Measurements from ENCODE around the gene RDH14.

Gene RDH14

DNA sequence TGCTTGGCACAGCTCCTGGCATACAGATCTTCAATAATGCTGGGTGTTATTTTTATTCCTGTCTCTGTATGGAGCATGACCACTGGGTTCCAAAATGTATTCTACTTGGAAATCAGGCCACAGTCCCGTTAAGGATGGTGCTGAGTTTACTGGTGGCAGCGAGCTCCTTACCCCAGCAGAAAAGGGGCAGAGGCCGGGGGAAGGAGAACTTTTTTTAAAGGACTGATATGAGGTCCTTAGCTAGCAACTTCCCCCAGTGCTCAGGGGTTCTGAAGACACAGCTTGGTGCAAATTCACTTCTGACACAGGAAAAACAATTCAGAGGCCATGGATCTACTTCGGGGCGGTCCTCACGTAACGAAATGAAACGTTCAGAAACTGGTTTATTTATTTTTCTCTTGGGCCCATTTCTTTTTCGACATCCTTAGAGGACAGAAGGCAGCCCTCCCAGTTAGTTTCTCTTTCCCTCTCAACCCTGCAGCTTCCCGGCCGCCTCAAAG lies 872 bp downstream of the RDH14 start:
- 9% methylated on average over 11 of the region's 11 CpGs for WGBS
- peak overlapping the region; percentile 85 for H3K9ac ChIP-seq (ENCODE audit: low read depth, low read length)
- peaks cover 14% of the 10 kb centered on the region; the same call in 1 of the 2 replicates for H3K4me1 ChIP-seq (ENCODE audit: insufficient read depth, low read length)
- no peaks in the 10 kb centered on the region for H3K9me3 ChIP-seq (ENCODE audit: insufficient read depth, low read depth, low read length)
- no peaks in the 10 kb centered on the region for H3K27me3 ChIP-seq (ENCODE audit: insufficient read depth, low read length)
- peak overlapping the region; percentile 77 for H3K27ac ChIP-seq (ENCODE audit: low read depth, low read length)
- H3K36me3 ChIP-seq (ENCODE audit: insufficient read depth, low read length), result peaks cover 26% of the 10 kb centered on the region
- peak overlapping the region; percentile 87 for H3K4me3 ChIP-seq (ENCODE audit: low read length)

DNA sequence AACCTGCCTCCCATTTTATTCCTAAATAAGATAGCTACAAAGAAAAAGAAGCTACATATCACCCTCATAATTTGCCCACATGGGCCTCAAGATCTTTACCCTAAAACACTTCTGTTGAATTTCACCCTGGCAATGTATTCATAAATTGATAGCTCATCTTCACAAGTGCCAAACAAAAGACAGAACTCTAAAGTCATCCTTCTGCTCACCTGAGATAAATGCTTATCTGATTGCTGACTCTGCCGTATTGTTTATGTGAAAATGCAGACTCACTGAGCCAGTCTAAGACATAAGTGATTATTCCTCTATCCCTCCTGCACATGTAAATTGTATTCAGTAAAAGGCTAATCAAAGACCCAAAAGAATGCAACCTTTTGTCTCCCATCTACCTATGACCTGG lies 2.0 kb downstream of the RDH14 start:
- Histone ChIP-seq H3K27me3 (ENCODE audit: insufficient read depth, low read length) (no peaks in the 10 kb centered on the region), H3K4me1 (ENCODE audit: insufficient read depth, low read length) (peaks cover 14% of the 10 kb centered on the region; the same call in 1 of the 2 replicates), H3K36me3 (ENCODE audit: insufficient read depth, low read length) (peaks cover 33% of the 10 kb centered on the region), H3K27ac (ENCODE audit: low read depth, low read length) (no peak overlapping the region), H3K9me3 (ENCODE audit: insufficient read depth, low read depth, low read length) (no peaks in the 10 kb centered on the region), H3K4me3 (ENCODE audit: low read length) (no peak overlapping the region; the same call in 1 of the 2 replicates), H3K9ac (ENCODE audit: low read depth, low read length) (no peak overlapping the region)
- 94% methylated on average over 1 of the region's 1 CpG for WGBS

DNA sequence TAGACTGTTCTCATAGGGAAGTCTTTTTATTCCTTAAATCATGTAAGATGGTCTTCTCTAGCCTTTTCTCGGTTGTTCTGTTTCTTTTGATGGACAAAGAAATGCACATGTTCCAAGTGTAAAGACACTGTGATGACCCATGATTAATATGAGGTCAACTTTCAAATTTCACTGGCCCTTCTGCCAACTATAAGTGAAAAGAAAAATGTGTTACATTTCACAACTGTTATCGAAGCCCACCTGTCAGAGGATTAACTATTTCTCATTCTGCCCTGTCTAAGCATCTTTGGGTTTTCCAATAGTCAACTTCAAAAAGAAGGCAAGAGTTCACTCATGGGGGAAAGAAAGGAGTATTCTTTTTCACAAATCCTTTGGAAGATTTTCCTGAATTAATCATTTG lies 3.3 kb downstream of the RDH14 start:
- no peaks in the 10 kb centered on the region for H3K27me3 ChIP-seq (ENCODE audit: insufficient read depth, low read length)
- peaks cover 14% of the 10 kb centered on the region; the same call in 1 of the 2 replicates for H3K4me1 ChIP-seq (ENCODE audit: insufficient read depth, low read length)
- H3K27ac ChIP-seq (ENCODE audit: low read depth, low read length), result no peak overlapping the region
- H3K36me3 ChIP-seq (ENCODE audit: insufficient read depth, low read length), result peaks cover 33% of the 10 kb centered on the region
- H3K9me3 ChIP-seq (ENCODE audit: insufficient read depth, low read depth, low read length), result no peaks in the 10 kb centered on the region
- no peak overlapping the region for H3K9ac ChIP-seq (ENCODE audit: low read depth, low read length)
- no peak overlapping the region for H3K4me3 ChIP-seq (ENCODE audit: low read length)
- 98% methylated on average over 2 of the region's 2 CpGs for WGBS

DNA sequence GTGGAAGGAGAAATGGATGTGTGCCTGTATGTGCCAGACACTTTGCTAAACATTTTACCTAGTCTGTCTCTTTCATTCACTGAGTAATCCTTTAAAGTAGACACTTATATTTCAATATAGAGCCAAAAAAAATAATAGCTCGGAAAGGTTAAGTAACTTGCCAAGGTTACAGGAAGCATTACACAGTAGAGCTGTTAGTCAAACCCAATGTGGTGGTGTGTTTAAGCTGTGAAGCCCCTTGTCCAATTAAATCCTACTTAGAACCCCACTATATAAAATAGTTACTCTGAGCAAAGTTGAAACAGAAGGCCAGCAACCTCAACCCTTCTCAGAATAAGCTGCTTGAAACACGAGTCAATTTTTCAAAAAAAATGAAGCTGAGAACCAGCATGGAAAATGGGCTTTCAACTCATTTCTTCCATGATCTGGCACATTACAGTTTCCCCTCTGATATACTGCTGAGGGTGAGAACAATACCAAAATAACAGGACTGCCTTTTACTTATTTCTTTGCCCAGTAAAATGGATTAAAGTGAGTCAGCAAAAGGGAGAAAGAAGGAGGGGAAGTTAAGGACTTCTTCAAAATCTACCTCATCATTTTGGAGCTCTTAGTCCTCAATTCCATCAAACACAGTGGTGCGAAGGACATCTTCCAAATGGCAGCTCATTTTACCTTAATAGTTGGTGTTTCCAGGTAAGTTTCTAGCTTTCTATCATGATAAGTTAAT lies 7.9 kb downstream of the RDH14 start:
- 95% methylated on average over 3 of the region's 3 CpGs for WGBS
- no peak overlapping the region for H3K27ac ChIP-seq (ENCODE audit: low read depth, low read length)

DNA sequence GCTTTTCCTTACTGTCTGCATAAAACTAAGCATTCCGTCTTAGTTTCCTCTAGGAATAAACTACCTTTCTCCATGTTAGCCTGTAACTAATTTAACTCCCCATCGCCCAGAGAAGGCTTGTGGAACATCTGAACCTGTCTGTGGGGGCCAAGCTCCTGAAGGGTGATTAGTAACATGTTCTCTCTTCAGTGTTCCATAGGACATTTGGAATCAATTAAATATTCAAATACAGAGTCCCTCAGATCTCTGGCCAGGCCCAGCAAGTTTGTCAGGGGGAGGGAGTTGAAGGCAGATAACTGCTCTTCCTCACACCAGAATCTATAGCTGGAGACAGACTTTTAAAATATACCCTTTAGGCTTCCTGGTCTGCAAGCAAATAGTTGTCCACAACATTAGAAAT lies 8.8 kb downstream of the RDH14 start:
- Histone ChIP-seq H3K9ac (ENCODE audit: low read depth, low read length) (no peak overlapping the region), H3K9me3 (ENCODE audit: insufficient read depth, low read depth, low read length) (no peaks in the 10 kb centered on the region), H3K27ac (ENCODE audit: low read depth, low read length) (no peak overlapping the region), H3K36me3 (ENCODE audit: insufficient read depth, low read length) (peaks cover 25% of the 10 kb centered on the region), H3K4me3 (ENCODE audit: low read length) (no peak overlapping the region), H3K4me1 (ENCODE audit: insufficient read depth, low read length) (peaks cover 4% of the 10 kb centered on the region), H3K27me3 (ENCODE audit: insufficient read depth, low read length) (no peaks in the 10 kb centered on the region)
- WGBS, result 95% methylated on average over 2 of the region's 2 CpGs

More for the DNA sequence above, 7.9 kb downstream of the RDH14 start:
- peaks cover 33% of the 10 kb centered on the region for H3K36me3 ChIP-seq (ENCODE audit: insufficient read depth, low read length)
- no peaks in the 10 kb centered on the region for H3K9me3 ChIP-seq (ENCODE audit: insufficient read depth, low read depth, low read length)
- H3K9ac ChIP-seq (ENCODE audit: low read depth, low read length), result no peak overlapping the region
- H3K4me3 ChIP-seq (ENCODE audit: low read length), result no peak overlapping the region
- no peaks in the 10 kb centered on the region; the same call in 1 of the 2 replicates for H3K4me1 ChIP-seq (ENCODE audit: insufficient read depth, low read length)
- H3K27me3 ChIP-seq (ENCODE audit: insufficient read depth, low read length), result no peaks in the 10 kb centered on the region

DNA sequence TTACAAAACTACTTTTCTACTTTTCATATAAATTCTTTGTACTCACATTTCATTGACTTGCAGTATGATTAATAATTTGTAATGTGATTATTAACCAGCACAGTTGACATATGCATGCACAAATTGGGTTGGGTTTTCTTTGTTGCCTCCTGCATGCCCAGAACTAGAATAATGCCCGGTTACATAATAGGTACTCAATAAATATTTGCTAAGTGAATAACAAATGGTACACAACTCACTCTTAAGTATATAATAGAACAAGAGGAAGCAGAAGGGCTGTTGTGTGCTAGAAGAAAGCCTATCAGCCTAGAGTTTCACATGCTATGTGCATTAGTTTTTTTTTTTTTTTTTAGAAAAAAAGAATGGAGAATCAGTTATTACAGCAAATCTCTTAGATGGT lies 9.3 kb downstream of the RDH14 start:
- H3K27ac ChIP-seq (ENCODE audit: low read depth, low read length), result no peak overlapping the region
- WGBS, result 100% methylated on average over 1 of the region's 1 CpG
- no peak overlapping the region for H3K4me3 ChIP-seq (ENCODE audit: low read length)
- H3K4me1 ChIP-seq (ENCODE audit: insufficient read depth, low read length), result peaks cover 8% of the 10 kb centered on the region
- no peaks in the 10 kb centered on the region for H3K27me3 ChIP-seq (ENCODE audit: insufficient read depth, low read length)
- H3K36me3 ChIP-seq (ENCODE audit: insufficient read depth, low read length), result peaks cover 22% of the 10 kb centered on the region
- H3K9me3 ChIP-seq (ENCODE audit: insufficient read depth, low read depth, low read length), result no peaks in the 10 kb centered on the region
- H3K9ac ChIP-seq (ENCODE audit: low read depth, low read length), result no peak overlapping the region

DNA sequence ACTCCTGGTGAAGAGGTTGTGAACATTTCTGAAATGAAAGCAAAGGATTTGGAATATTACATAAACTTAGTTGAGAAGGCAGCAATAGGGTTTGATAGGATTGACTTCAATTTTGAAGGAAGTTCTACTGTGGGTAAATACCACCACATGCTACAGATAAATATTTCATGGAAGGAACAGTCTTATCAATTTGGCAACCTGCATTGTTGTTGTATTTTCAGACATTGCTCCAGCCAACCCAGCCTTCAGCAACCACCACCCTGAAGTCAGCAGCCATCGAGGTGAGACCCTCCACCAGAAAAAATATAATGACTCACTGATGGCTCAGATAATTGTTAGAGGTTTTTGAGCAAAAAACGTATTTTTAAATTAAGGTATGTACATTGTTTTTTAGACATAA lies 10.0 kb downstream of the RDH14 start:
- Histone ChIP-seq H3K27me3 (ENCODE audit: insufficient read depth, low read length) (no peaks in the 10 kb centered on the region), H3K27ac (ENCODE audit: low read depth, low read length) (no peak overlapping the region), H3K9me3 (ENCODE audit: insufficient read depth, low read depth, low read length) (no peaks in the 10 kb centered on the region), H3K36me3 (ENCODE audit: insufficient read depth, low read length) (peaks cover 16% of the 10 kb centered on the region), H3K4me3 (ENCODE audit: low read length) (no peak overlapping the region), H3K9ac (ENCODE audit: low read depth, low read length) (no peak overlapping the region), H3K4me1 (ENCODE audit: insufficient read depth, low read length) (peaks cover 8% of the 10 kb centered on the region)
- WGBS, result no CpG with 5 or more reads among the region's 2 CpGs

DNA sequence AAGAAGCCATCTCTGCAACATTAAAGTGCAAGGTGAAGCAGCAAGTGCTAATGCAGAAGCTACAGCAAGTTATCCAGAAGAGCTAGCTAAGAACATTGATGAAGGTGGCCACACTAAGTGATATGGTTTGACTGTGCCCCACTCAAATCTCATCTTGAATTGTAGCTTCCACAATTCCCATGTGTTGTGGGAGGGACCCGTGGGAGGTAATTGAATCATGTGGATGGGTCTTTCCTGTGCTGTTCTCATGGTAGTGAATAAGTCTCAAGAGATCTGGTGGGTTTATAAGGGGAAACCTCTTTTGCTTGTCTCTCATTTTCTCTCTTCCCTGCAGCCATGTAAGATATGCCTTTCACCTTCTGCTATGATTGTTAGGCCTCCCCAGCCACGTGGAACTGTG lies 11.4 kb downstream of the RDH14 start:
- 93% methylated on average over 2 of the region's 2 CpGs for WGBS
- Histone ChIP-seq H3K4me1 (ENCODE audit: insufficient read depth, low read length) (peaks cover 8% of the 10 kb centered on the region), H3K36me3 (ENCODE audit: insufficient read depth, low read length) (peaks cover 2% of the 10 kb centered on the region; the same call in 1 of the 2 replicates), H3K9ac (ENCODE audit: low read depth, low read length) (no peak overlapping the region), H3K4me3 (ENCODE audit: low read length) (no peak overlapping the region), H3K9me3 (ENCODE audit: insufficient read depth, low read depth, low read length) (no peaks in the 10 kb centered on the region), H3K27me3 (ENCODE audit: insufficient read depth, low read length) (no peaks in the 10 kb centered on the region), H3K27ac (ENCODE audit: low read depth, low read length) (no peak overlapping the region)

DNA sequence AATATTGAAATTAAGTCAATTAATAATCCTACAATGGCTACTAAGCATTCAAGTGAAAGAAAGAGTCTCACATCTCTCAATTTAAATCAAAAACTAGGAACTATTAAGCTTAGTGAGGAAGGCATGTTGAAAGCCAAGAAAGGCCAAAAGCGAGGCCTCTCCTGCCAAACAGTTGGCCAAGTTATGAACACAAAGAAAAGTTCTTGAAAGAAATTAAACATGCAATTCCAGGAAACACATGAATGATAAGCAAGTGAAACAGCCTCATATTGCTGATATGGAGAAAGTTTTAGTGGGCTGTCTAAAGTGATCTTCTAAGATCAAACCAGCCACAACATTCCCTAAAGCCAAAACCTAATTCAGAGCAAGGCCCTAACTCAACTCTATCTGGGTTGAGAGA lies 11.8 kb downstream of the RDH14 start:
- no peaks in the 10 kb centered on the region for H3K27me3 ChIP-seq (ENCODE audit: insufficient read depth, low read length)
- H3K36me3 ChIP-seq (ENCODE audit: insufficient read depth, low read length), result no peaks in the 10 kb centered on the region
- no peak overlapping the region for H3K9ac ChIP-seq (ENCODE audit: low read depth, low read length)
- H3K4me3 ChIP-seq (ENCODE audit: low read length), result no peak overlapping the region
- no peak overlapping the region for H3K27ac ChIP-seq (ENCODE audit: low read depth, low read length)
- WGBS, result 100% methylated on average over 1 of the region's 1 CpG
- H3K4me1 ChIP-seq (ENCODE audit: insufficient read depth, low read length), result peaks cover 8% of the 10 kb centered on the region
- no peaks in the 10 kb centered on the region for H3K9me3 ChIP-seq (ENCODE audit: insufficient read depth, low read depth, low read length)

DNA sequence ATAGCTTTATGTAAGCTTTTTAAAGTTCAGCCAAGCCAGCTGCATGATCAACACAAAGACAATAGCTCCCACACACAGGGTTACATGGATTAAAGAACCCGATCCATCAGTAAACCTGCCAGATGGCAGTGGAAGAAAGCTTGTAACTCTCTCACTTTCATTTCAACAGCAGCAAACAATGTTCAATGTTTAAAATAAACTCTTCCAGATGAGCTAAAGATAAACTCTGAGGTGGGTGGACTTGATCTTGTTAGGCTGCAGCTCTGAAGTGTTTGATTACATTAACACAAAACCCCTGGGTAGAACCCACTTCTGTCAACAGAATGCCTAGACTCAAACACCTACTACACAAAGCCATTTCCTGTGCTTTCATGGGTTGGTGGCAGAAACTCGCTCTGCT lies 13.9 kb downstream of the RDH14 start:
- 64% methylated on average over 2 of the region's 2 CpGs for WGBS
- no peak overlapping the region for H3K4me3 ChIP-seq (ENCODE audit: low read length)
- peaks cover 8% of the 10 kb centered on the region for H3K4me1 ChIP-seq (ENCODE audit: insufficient read depth, low read length)
- no peak overlapping the region for H3K27ac ChIP-seq (ENCODE audit: low read depth, low read length)
- no peaks in the 10 kb centered on the region for H3K27me3 ChIP-seq (ENCODE audit: insufficient read depth, low read length)
- no peak overlapping the region for H3K9ac ChIP-seq (ENCODE audit: low read depth, low read length)
- H3K9me3 ChIP-seq (ENCODE audit: insufficient read depth, low read depth, low read length), result no peaks in the 10 kb centered on the region
- H3K36me3 ChIP-seq (ENCODE audit: insufficient read depth, low read length), result no peaks in the 10 kb centered on the region

DNA sequence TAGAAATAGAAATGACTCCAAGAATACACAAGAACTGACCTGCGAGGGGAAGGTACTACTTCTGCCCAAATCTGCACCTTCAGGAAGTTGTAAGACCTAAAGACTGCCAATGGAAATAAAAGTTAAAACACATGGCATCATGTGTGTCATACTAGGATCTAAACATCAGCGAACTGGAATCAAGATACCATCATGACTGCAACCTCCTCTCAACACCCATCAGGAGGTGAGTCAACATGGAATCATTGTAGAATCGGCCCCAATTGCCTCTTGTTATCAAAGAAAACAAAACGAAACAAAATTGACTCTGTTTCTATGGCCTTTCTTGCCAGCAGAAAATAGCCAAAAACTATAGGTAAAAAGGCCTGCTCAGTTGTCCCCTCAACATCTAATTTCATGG lies 15.1 kb downstream of the RDH14 start:
- peaks cover 8% of the 10 kb centered on the region for H3K4me1 ChIP-seq (ENCODE audit: insufficient read depth, low read length)
- 90% methylated on average over 4 of the region's 4 CpGs for WGBS
- H3K27ac ChIP-seq (ENCODE audit: low read depth, low read length), result no peak overlapping the region
- H3K4me3 ChIP-seq (ENCODE audit: low read length), result no peak overlapping the region
- H3K9me3 ChIP-seq (ENCODE audit: insufficient read depth, low read depth, low read length), result no peaks in the 10 kb centered on the region
- H3K27me3 ChIP-seq (ENCODE audit: insufficient read depth, low read length), result no peaks in the 10 kb centered on the region
- no peak overlapping the region for H3K9ac ChIP-seq (ENCODE audit: low read depth, low read length)
- H3K36me3 ChIP-seq (ENCODE audit: insufficient read depth, low read length), result no peaks in the 10 kb centered on the region

Data from HUES64 (cell line).